Tibial nerve (tissue), 4 donors: ENCODE measurements around the gene JPH2. TPM values are rescaled to one million over a fixed set of nuclear protein-coding genes. Genes with fewer than 3 reads are reported as not detected.

Source experiments
- DNase-seq, 2 donors: peaks; one replicate each; pipeline ENCODE4 v3.0.0-alpha.2; 2019; ENCODE audit warnings: low spot score in 2 of 2
- H3K27ac ChIP-seq, 4 donors: fragments of 200-600 bp; sonication (generic) in 3 of 4; one replicate each; pipeline ENCODE4 v1.5.1; 2017 to 2019; ENCODE audit warnings: mild to moderate bottlenecking in 1 of 4
- H3K27me3 ChIP-seq, 2 donors: fragments of 200-600 bp; sonication (generic) in 1 of 2; one replicate each; pipeline versions ENCODE4 v1.5.1 to v1.6.0; 2017 to 2019
- H3K36me3 ChIP-seq, 3 donors: fragments of 200-600 bp; sonication (generic); one replicate each; pipeline ENCODE4 v1.5.1; 2018 to 2019
- H3K4me1 ChIP-seq, 4 donors: fragments of 200-600 bp; sonication (generic) in 3 of 4; one replicate each; pipeline ENCODE4 v1.5.1; 2017 to 2019
- H3K4me3 ChIP-seq, 4 donors: fragments of 200-600 bp; sonication (generic) in 3 of 4; one replicate each; pipeline ENCODE4 v1.5.1; 2017 to 2019; ENCODE audit warnings: mild to moderate bottlenecking in 1 of 4, moderate library complexity in 1 of 4
- H3K9me3 ChIP-seq, 4 donors: fragments of 200-600 bp; sonication (generic) in 3 of 4; one replicate each; pipeline ENCODE4 v1.5.1; 2017 to 2019
- CTCF ChIP-seq, 5 experiments: fragments of 200-600 bp in 3 of 5; fragments of 450-650 bp in 2 of 5; sonication (generic) in 3 of 5; IDR thresholded peaks; one replicate each; pipeline ENCODE4 v1.5.1; 2016 to 2019; ENCODE audit warnings: antibody characterized with exemption in 5 of 5, mild to moderate bottlenecking in 3 of 5, moderate library complexity in 2 of 5
- EP300 ChIP-seq, 2 donors: sonication (generic); formaldehyde crosslinking; IDR thresholded peaks; one replicate each; pipeline ENCODE4 v1.6.1; 2017; ENCODE audit warnings: antibody characterized with exemption in 2 of 2, mild to moderate bottlenecking in 1 of 2
- POLR2A ChIP-seq, 2 donors: fragments of 450-650 bp; IDR thresholded peaks; one replicate each; pipeline ENCODE4 v1.6.1; 2017; ENCODE audit warnings: antibody characterized with exemption in 2 of 2, mild to moderate bottlenecking in 2 of 2, moderate library complexity in 2 of 2
- WGBS, 2 donors: methylation state at CpG; one replicate each; pipeline ENCODE4 v1.1.5; 2018; 5-methylcytosine and 5-hydroxymethylcytosine counted together
- total RNA-seq, 4 donors: library from RNA; depleted of rRNA; stranded (reverse); fragments of >200 nt; gene quantifications; one replicate each; pipeline ENCODE4 v1.1.0, GENCODE V29; 2016

JPH2 gene
- total RNA-seq, 4 donors from 2014 or later, result 3.1 to 6.3 (median 5.3) TPM

DNA sequence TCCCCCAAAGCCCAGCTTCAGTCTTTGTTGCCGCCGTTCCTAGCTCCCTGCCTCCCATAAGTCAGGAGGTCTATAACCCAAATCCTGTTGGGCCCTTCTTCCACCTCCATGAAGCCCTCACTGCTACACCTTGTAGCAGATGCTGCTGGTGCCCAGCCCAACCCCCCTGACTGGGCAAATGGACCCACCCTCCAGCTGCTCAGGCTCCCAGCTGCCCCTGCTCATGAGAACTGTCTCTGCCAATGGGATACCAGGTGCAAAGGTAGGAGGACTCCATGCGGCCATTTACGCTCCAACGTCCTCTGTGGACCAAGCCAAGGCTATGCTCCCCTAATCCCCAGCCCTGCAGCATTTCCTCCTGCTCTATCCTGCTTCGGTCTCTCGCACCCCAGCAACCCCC lies 71.8 kb downstream of the JPH2 start:
- WGBS, 2 donors, result 83 to 89% methylated on average over 7 of the region's 7 CpGs
- TF ChIP-seq CTCF (IDR thresholded peaks at IDR 0.05), result no peak
- no peak for TF ChIP-seq POLR2A (IDR thresholded peaks at IDR 0.05)
- TF ChIP-seq EP300 (IDR thresholded peaks at IDR 0.05), result no peak
- H3K36me3 ChIP-seq, result no peaks in the 10 kb centered on the region
- H3K4me1 ChIP-seq, result no peaks in the 10 kb centered on the region
- no peak overlapping the region for H3K4me3 ChIP-seq
- no peak overlapping the region for H3K27ac ChIP-seq
- no peak for DNase-seq
- H3K9me3 ChIP-seq, result no peaks in the 10 kb centered on the region
- peaks cover 0 to 24% of the 10 kb centered on the region in 2 donors for H3K27me3 ChIP-seq

GRCh38 chr20:44113618-44114376 lies 73.2 kb downstream of the JPH2 start:
- Histone ChIP-seq H3K27ac (no peak overlapping the region), H3K4me3 (no peak overlapping the region), H3K36me3 (no peaks in the 10 kb centered on the region), H3K9me3 (no peaks in the 10 kb centered on the region), H3K27me3 (peaks cover 0 to 24% of the 10 kb centered on the region in 2 donors), H3K4me1 (no peaks in the 10 kb centered on the region)
- 49 to 56% methylated on average over 8 of the region's 8 CpGs for WGBS, 2 donors
- DNase-seq, result no peak
- no peak for TF ChIP-seq EP300 (IDR thresholded peaks at IDR 0.05)
- TF ChIP-seq CTCF (IDR thresholded peaks at IDR 0.05), result no peak
- TF ChIP-seq POLR2A (IDR thresholded peaks at IDR 0.05), result no peak

DNA sequence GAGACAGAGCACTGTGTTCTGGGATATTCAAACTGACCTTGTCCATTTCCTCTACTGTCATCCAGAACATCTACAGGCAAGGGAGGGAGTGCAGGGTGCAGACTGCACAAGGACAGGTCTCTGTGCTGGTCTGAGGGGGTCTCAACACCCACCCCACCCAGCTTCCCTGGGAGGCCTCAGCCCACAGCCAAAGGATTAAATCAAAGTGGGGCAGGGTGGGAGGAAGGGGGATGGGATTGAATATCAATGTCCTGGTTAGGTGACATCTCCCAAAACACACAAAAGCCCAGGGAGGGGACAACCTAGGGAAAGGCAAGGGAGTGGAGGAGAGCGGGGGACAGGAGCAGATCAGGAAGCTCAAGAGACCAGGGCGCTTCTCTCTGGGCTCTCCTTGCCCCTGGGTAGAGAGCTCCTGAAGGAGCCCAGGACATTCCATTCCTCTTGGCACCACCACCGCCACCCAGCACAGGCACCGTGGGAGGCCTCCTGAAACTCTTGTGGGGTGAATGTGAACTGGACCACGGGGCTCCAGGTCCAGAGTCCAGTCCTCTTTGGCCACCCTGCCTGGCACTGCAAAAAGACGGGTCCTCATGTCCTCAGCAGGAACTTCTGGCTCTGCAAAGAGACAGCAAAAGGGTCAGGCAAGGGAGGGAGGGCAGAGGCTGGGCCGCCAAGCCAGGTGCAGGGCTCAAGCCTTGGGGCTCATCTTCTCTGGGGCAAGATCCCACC lies 73.9 kb downstream of the JPH2 start:
- no peak for DNase-seq
- peaks cover 0 to 2% (median 0%) of the 10 kb centered on the region in 4 donors for H3K9me3 ChIP-seq
- no peak overlapping the region for H3K27ac ChIP-seq
- peaks cover 0 to 24% of the 10 kb centered on the region in 2 donors for H3K27me3 ChIP-seq
- H3K4me1 ChIP-seq, result no peaks in the 10 kb centered on the region
- TF ChIP-seq EP300 (IDR thresholded peaks at IDR 0.05) (no peak), POLR2A (IDR thresholded peaks at IDR 0.05) (no peak), CTCF (IDR thresholded peaks at IDR 0.05) (no peak)
- no peaks in the 10 kb centered on the region for H3K36me3 ChIP-seq
- 69 to 72% methylated on average over 7 of the region's 7 CpGs for WGBS, 2 donors
- no peak overlapping the region for H3K4me3 ChIP-seq

GRCh38 chr20:44112456-44112855 lies 74.5 kb downstream of the JPH2 start:
- TF ChIP-seq EP300 (IDR thresholded peaks at IDR 0.05) (no peak), POLR2A (IDR thresholded peaks at IDR 0.05) (no peak), CTCF (IDR thresholded peaks at IDR 0.05) (no peak)
- Histone ChIP-seq H3K4me3 (no peak overlapping the region), H3K27me3 (peaks cover 0 to 24% of the 10 kb centered on the region in 2 donors), H3K36me3 (no peaks in the 10 kb centered on the region), H3K9me3 (peaks cover 0 to 7% (median 0%) of the 10 kb centered on the region in 4 donors), H3K4me1 (no peaks in the 10 kb centered on the region), H3K27ac (no peak overlapping the region)
- WGBS, 2 donors, result 63 to 68% methylated on average over 3 to 6 of the region's 6 CpGs
- DNase-seq, result no peak
